ENCODE data around the gene GSPT1.
A peak's percentile ranks its signal among the peaks of the same experiment; 100 is the strongest.
"Not testable (repeated sequence)": the region's sequence is repeated elsewhere in the genome, so short reads cannot be mapped to it uniquely, and the experiment has no call there.

GSPT1 gene
- long read RNA-seq, full-length matches to known transcripts, result 5 of 30 reads
- long read RNA-seq, partial matches to known transcripts, result 18 of 30 reads
- long read RNA-seq, other reads (novel, unspliced or antisense), result 7 of 30 reads

- peak within 1 kb of the TSS; percentile 92 for H3K27ac ChIP-seq (replicated peaks)
- peaks cover 2% of the 10 kb centered on the region for H3K27me3 ChIP-seq (ENCODE audit: insufficient read depth, poor library complexity, severe bottlenecking)
- TF ChIP-seq SPI1 (IDR thresholded peaks at IDR 0.05; ENCODE audit: borderline replicate concordance, low read depth), result peak; percentile 19; the same call in 1 of the 2 replicates
- no peak for TF ChIP-seq REST (IDR thresholded peaks at IDR 0.05; ENCODE audit: insufficient replicate concordance, low read depth)
- peak; percentile 86 for TF ChIP-seq GABPA (IDR thresholded peaks at IDR 0.05; ENCODE audit: low read depth)
- no peak for TF ChIP-seq CTCF (IDR thresholded peaks at IDR 0.05; ENCODE audit: insufficient read depth, low read length)
- peak; percentile 67; the same call in 1 of the 2 replicates for TF ChIP-seq POLR2AphosphoS5 (IDR thresholded peaks at IDR 0.05; ENCODE audit: low read depth)
These were observed at the start of gene GSPT1 for GRCh38 chr16:11915644-11916523. Gene GSPT1, minus strand, starts transcription at chr16:11915956. Its CDS starts 236 bp downstream, at chr16:11915720.

GRCh38 chr16:11964761-11965551 is 49.2 kb upstream of the GSPT1 start, which contains the start of gene TNFRSF17:
Gene TNFRSF17, plus strand, starts transcription at chr16:11965210. Its CDS starts 115 bp downstream, at chr16:11965325.
- H3K4me3 ChIP-seq (replicated peaks; ENCODE audit: insufficient read depth, low read length), result no peak within 1 kb of the TSS
- no peak for TF ChIP-seq GABPA (IDR thresholded peaks at IDR 0.05; ENCODE audit: low read depth)
- no peak for TF ChIP-seq CTCF (IDR thresholded peaks at IDR 0.05; ENCODE audit: insufficient read depth, low read length)
- no peak for TF ChIP-seq REST (IDR thresholded peaks at IDR 0.05; ENCODE audit: insufficient replicate concordance, low read depth)
- no peaks in the 10 kb centered on the region for H3K27me3 ChIP-seq (ENCODE audit: insufficient read depth, poor library complexity, severe bottlenecking)
- H3K27ac ChIP-seq (replicated peaks), result no peak within 1 kb of the TSS
- DNase-seq (ENCODE audit: low read depth in 1 of 2, low spot score in 1 of 2), result no peak

More at GRCh38 chr16:11915644-11916523, at the start of gene GSPT1:
- peak within 1 kb of the TSS; percentile 88 for H3K4me3 ChIP-seq (replicated peaks; ENCODE audit: insufficient read depth, low read length)
- peak; percentile 96 to 99 for DNase-seq (ENCODE audit: low read depth in 1 of 2, low spot score in 1 of 2)

- no peak for TF ChIP-seq SPI1 (IDR thresholded peaks at IDR 0.05; ENCODE audit: borderline replicate concordance, low read depth)
- Histone ChIP-seq H3K27ac (replicated peaks) (no peak overlapping the region), H3K4me3 (replicated peaks; ENCODE audit: insufficient read depth, low read length) (no peak overlapping the region), H3K27me3 (ENCODE audit: insufficient read depth, poor library complexity, severe bottlenecking) (no peaks in the 10 kb centered on the region)
- no peak for DNase-seq (ENCODE audit: low read depth in 1 of 2, low spot score in 1 of 2)
These were observed 48.0 kb upstream of the GSPT1 start for GRCh38 chr16:11963706-11964105.

GRCh38 chr16:11962978-11963377 is 47.2 kb upstream of the GSPT1 start:
- H3K27me3 ChIP-seq (ENCODE audit: insufficient read depth, poor library complexity, severe bottlenecking); H3K4me3 ChIP-seq (replicated peaks; ENCODE audit: insufficient read depth, low read length); H3K27ac ChIP-seq (replicated peaks); DNase-seq (ENCODE audit: low read depth in 1 of 2, low spot score in 1 of 2): not testable (repeated sequence)
